Uterus (tissue), 4 donors: ENCODE data around the gene CD1B. TPM values are rescaled to one million over a fixed set of nuclear protein-coding genes. Genes with fewer than 3 reads are reported as not detected.
"Not testable (repeated sequence)": the region's sequence is repeated elsewhere in the genome, so short reads cannot be mapped to it uniquely, and the experiment has no call there.

Source experiments
- DNase-seq, 2 donors: peaks; one replicate each; pipeline ENCODE4 v3.0.0-alpha.2; 2019 to 2020
- H3K27ac ChIP-seq, 2 donors: fragments of 200-600 bp; sonication (generic); 1 replicate in 1 of 2; 2 replicates in 1 of 2; pipeline ENCODE4 v1.5.1; 2016 to 2018
- H3K27me3 ChIP-seq, 2 donors: fragments of 200-600 bp; sonication (generic); one replicate each; pipeline ENCODE4 v1.5.1; 2018 to 2019; ENCODE audit warnings: control low read depth in 1 of 2
- H3K36me3 ChIP-seq, 2 donors: fragments of 200-600 bp; sonication (generic); one replicate each; pipeline ENCODE4 v1.5.1; 2019; ENCODE audit warnings: control low read depth in 1 of 2
- H3K4me1 ChIP-seq, 2 donors: fragments of 200-600 bp; sonication (generic); one replicate each; pipeline ENCODE4 v1.5.1; 2018 to 2019; ENCODE audit warnings: control low read depth in 1 of 2
- H3K4me3 ChIP-seq, 2 donors: fragments of 200-600 bp; sonication (generic); 1 replicate in 1 of 2; 2 replicates in 1 of 2; pipeline ENCODE4 v1.5.1; 2018 to 2019; ENCODE audit warnings: mild to moderate bottlenecking in 1 of 2
- H3K9me3 ChIP-seq, 2 donors: fragments of 200-600 bp; sonication (generic); one replicate each; pipeline ENCODE4 v1.5.1; 2019; ENCODE audit warnings: control low read depth in 1 of 2
- CTCF ChIP-seq, 4 experiments: fragments of 200-600 bp in 2 of 4; fragments of 450-650 bp in 2 of 4; sonication (generic) in 2 of 4; IDR thresholded peaks; one replicate each; pipeline ENCODE4 v1.5.1; 2016 to 2019; ENCODE audit warnings: antibody characterized with exemption in 4 of 4, mild to moderate bottlenecking in 2 of 4, moderate library complexity in 1 of 4
- POLR2A ChIP-seq, 2 donors: fragments of 450-650 bp; IDR thresholded peaks; one replicate each; pipeline ENCODE4 v1.6.1; 2016; ENCODE audit warnings: antibody characterized with exemption in 2 of 2, mild to moderate bottlenecking in 1 of 2, moderate library complexity in 1 of 2
- intact Hi-C: fragments of 100-400 bp; cut with DNase I; formaldehyde crosslinking; loops from one replicate; pipeline ENCODE4 v1.15.1; 2023; ENCODE audit warnings: low total_unique reads
- total RNA-seq, 4 donors: library from RNA; depleted of rRNA in 3 of 4; stranded (reverse); fragments of >200 nt in 3 of 4; gene quantifications; one replicate each; pipeline versions ENCODE4 v1.1.0 to v1.2.4, GENCODE V29; 2014 to 2023
- donor health status: DM: yes; HTN: yes; CAD: no.

The CD1B gene
- total RNA-seq, result not detected

DNA sequence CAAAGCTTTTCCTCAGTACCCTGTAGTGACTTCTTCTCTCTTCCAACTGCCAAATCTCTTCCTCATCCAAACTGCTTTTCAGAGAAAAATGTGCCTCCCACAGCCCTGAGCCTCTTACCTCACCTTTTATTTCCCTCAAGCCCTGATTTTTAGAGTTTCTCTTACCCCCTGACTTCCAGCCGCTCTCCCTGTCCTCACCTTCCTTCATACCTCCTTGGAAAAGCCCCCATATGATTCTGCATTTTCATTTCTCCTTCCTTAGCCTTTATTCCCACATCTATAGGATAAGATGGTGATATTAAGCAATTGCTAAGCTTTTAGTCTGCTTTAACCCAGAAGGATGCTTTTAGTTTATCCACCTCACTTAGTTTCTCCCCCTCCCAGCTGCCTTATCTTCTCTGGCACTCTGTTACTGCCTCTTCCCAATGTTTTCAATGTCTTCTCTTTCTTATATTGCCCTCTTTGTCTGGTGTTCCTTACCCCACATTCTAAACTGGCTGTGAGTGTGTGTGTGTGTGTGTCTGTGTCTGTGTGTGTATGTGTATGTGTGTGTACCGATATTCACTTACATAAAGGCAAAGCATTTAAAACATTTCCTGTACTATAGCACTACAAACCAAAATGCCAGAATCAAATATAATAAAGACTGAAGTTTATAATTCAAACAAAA is at the start of gene CD1B:
TSS of gene CD1B (minus strand) at position 51 of the 670 bp plus-strand sequence. CDS start 108 bp downstream, outside the sequence.
- intact Hi-C loops, result no loop called here
- no peaks in the 10 kb centered on the region for H3K4me1 ChIP-seq
- H3K27ac ChIP-seq, result no peak within 1 kb of the TSS

GRCh38 chr1:158374860-158375259 is 43.5 kb upstream of the CD1B start:
- Histone ChIP-seq H3K4me3 (no peak overlapping the region), H3K27ac (no peak overlapping the region), H3K36me3 (no peaks in the 10 kb centered on the region), H3K9me3 (no peaks in the 10 kb centered on the region), H3K27me3 (no peaks in the 10 kb centered on the region), H3K4me1 (no peaks in the 10 kb centered on the region)
- intact Hi-C loops, result no loop called here
- no peak for DNase-seq
- TF ChIP-seq CTCF (IDR thresholded peaks at IDR 0.05), result no peak
- no peak for TF ChIP-seq POLR2A (IDR thresholded peaks at IDR 0.05)

More for the DNA sequence above, at the start of gene CD1B:
- Histone ChIP-seq H3K9me3 (no peaks in the 10 kb centered on the region), H3K27me3 (no peaks in the 10 kb centered on the region), H3K4me3 (no peak within 1 kb of the TSS), H3K36me3 (no peaks in the 10 kb centered on the region)
- TF ChIP-seq CTCF (IDR thresholded peaks at IDR 0.05) (no peak), POLR2A (IDR thresholded peaks at IDR 0.05) (no peak)
- DNase-seq, result no peak

GRCh38 chr1:158374101-158374500 is 42.8 kb upstream of the CD1B start:
- H3K27ac ChIP-seq, intact Hi-C loops, DNase-seq, H3K4me3 ChIP-seq, H3K9me3 ChIP-seq, H3K36me3 ChIP-seq, H3K27me3 ChIP-seq, H3K4me1 ChIP-seq: not testable (repeated sequence)

- no peak overlapping the region for H3K4me3 ChIP-seq
- TF ChIP-seq CTCF (IDR thresholded peaks at IDR 0.05), result no peak
- no peak for TF ChIP-seq POLR2A (IDR thresholded peaks at IDR 0.05)
- no peak for DNase-seq
- H3K9me3 ChIP-seq, result no peaks in the 10 kb centered on the region
- no peaks in the 10 kb centered on the region for H3K27me3 ChIP-seq
- intact Hi-C loops, result no loop called here
- H3K4me1 ChIP-seq, result no peaks in the 10 kb centered on the region
- H3K27ac ChIP-seq, result no peak overlapping the region
- no peaks in the 10 kb centered on the region for H3K36me3 ChIP-seq
Observed at GRCh38 chr1:158371188-158371953, 40.0 kb upstream of the CD1B start.

DNA sequence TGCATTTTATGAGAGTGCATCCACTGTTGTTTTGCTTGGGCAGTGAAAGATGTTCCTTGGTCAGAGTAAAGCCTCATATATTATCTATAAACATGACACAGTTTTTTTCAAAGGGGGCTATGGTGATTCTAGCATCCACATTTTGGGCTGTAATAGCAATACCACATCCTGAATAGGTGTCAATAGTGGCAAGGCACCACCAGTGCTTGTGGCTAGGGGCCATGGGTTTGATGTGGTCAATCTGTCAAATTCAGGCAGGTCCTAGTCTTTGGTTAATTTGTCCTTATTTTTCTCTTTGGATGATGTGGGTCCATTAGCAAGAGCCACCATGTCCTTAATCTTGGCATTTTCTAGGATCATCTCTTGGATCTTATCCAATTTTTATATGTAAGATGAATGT is 35.5 kb upstream of the CD1B start:
- Histone ChIP-seq H3K27ac (no peak overlapping the region), H3K36me3 (no peaks in the 10 kb centered on the region), H3K4me3 (no peak overlapping the region), H3K9me3 (no peaks in the 10 kb centered on the region), H3K4me1 (no peaks in the 10 kb centered on the region), H3K27me3 (no peaks in the 10 kb centered on the region)
- no peak for TF ChIP-seq CTCF (IDR thresholded peaks at IDR 0.05)
- no peak for TF ChIP-seq POLR2A (IDR thresholded peaks at IDR 0.05)
- intact Hi-C loops, result no loop called here
- DNase-seq, result no peak
